GM18858 (cell line): ENCODE measurements around the gene RPP30.
"Not testable (repeated sequence)": the region's sequence is repeated elsewhere in the genome, so short reads cannot be mapped to it uniquely, and the experiment has no call there.

Source experiments
- ATAC-seq: cut with Tn5 transposase; IDR thresholded peaks from one replicate; pipeline ENCODE4 v1.9.1; 2021; ENCODE audit not compliant: unreplicated experiment

RPP30 gene

DNA sequence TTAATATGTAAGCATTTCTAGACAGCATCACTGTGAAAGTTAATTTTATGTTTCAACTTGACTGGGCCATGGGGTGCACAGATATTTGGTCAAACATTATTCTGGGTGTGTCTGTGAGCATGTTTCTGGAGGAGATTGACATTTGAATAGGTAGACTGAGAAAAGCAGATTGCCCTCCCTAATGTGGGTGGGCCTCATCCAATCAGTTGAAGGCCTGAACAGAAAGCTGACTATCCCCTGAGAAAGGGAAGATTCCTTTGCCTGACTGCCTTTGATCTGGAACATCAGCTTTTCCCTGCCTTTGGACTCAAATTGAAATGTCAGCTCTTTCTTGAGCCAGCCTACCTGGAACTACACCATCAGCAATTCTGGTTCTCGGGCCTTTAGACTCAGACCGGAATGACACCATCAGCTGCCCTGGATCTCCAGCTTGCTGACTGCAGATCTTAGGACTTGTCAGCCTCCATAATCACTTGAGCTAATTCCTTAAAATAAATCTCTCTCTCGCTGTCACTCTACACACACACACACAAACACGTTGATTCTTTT, 5.7 kb upstream of the RPP30 start:
- no peak for ATAC-seq

DNA sequence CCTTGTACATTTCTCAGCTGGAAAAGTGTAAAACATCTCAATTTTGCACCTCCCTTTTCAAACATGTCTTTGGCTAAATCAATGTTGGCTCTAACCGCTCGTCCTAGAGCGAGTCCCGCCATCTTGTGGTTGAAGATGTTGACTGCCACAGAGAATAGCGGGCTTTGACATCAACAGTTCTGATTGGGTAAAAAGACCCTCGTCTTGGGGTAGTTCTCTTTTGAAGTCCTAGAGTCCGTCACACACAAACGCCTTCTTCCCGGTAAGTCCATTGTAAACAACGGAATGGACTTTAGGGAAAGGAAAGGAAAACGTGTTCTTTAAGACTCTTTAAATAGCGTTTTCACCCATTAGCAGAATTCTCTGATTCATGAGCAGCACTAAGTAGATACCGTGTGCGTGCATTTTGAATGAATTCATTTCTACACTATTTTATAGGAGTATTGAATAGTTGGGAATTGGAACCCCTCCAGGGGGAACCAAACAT, 452 bp upstream of the RPP30 start:
- ATAC-seq, result peak; percentile 46

DNA sequence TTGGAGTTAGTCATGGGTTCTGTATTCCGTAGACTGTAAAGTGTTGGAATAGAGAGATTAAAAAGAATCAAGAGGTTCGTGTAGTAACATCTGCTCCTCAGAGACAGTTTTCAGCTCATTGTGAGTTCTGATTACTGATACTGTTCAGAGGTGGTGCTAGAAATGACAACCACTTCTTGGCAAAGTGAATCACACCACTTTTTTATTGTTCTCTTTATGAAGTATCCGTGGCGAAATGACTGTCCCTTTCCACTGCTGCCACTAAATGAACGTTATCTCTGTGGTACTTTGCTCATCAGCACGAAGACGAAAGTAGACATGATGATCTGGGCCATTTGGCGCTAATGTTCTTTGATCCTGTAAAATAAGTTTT, 860 bp downstream of the RPP30 start:
- no peak for ATAC-seq

DNA sequence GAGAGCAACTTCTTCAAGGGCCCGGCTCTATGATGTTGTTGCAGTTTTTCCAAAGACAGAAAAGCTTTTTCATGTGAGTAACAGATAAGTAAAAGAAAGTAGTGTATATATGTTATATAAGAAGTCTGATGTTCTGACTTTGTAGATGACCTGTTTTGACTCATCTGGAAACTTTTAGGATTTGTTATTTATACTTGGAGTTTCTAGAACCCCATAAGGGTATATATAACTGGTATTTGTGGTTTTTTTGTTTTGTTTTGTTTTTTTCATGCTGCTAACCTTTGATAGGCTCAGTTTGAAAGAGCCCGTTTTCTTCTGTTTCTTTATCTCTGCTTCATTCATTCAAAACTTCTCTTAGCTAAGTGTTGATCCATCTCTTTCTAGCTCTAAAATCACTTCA, 7.3 kb downstream of the RPP30 start:
- no peak for ATAC-seq

DNA sequence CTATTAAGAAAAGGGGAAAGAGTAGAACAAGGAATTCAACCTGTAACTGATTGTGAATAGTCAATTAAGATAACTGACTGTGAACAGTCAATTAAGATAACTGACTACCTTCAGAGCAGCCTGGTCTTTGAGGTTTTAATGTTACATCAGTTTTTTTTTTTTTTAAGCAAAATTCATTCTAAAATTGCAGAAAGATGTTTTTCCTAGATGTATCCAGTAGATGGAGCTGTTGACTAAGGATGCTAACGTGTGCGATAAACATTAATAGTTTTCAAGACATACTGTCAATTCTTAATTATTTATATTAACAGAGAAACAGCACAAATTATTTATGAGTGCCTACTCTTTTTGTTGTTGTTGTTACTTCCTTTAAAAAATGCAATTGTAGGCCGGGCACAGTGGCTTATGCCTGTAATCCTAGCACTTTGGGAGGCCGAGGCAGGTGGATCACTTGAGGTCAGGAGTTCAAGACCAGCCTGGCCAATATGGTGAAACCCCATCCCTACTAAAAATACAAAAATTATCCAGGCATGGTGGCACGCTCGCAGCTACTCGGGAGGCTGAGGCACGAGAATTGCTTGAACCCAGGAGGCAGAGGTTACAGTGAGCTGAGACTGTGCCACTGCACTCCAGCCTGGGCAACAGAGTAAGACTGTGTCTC, 8.4 kb downstream of the RPP30 start:
- ATAC-seq, result not testable (repeated sequence)

DNA sequence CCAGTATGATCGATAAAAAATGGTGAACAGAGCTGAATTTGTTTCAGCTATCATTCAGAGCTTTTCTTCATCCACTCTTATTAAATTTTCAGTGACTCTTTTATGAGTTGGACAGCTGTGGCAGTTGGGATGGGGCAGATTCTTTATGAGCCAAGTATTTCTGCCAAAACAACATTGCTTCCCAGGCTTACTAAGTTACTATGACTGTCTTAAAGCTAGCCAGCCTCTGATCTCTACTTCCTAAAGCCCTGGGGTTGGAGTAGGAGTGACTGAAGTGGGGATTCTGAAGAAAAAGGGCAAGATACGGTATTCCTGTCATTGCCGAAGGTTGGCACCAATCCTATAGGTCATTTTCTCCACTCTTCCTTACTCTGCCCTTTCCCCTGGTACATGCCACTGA, 12.7 kb downstream of the RPP30 start:
- ATAC-seq, result no peak

DNA sequence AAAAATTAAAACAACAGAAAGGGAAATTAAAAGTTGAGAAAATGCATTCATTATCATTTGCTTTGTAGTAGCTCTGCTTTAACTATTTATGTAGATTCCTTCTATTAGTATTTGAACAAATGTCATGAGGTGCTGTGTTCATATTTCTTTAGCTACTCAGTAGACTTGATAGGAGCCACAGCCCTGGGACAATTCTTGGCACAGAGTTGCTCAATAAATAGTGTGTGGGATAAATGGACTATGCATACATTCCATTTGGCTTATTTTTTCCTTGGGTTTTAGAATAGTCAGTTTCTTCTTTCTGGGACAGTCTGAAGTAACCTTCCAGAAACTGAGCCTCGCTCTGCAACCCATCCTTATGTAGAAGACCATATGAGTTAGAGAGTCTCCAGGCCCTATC, 13.4 kb downstream of the RPP30 start:
- ATAC-seq, result no peak

DNA sequence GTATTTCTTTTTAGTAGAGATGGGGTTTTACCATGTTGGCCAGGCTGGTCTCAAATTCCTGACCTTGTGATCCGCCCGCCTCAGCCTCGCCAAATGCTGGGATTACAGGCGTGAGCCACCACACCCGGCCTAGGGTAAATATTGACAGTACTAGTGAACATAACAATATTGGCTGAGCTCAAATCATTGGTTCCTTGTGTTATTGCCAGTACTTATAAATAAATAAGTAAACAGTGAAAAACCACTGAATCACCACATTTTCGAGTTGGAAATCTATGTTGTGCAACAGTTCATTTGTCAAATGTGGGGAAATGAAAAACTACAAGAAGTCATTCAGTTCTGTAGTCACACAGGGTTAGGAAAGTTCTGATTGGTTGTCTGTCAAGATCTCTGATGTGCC, 15.8 kb downstream of the RPP30 start:
- ATAC-seq, result no peak

DNA sequence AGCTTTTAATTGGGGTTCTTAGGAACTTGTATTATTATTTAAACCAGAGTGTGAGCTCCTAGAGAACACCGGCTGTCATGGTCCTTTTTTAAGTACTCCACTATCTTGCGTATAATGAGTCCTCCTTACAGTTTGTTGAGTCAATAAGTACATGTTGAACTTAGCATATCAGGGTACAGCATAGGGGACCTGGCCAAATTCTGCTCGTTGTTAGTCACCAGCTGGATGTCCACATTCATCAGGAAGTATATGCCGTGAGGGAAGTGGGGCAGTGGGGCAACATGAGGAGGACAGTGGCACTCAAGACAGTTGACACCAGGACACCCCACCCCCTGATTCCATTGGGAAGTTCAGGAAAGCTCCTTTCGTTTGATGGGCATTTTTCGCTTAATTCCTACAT, 16.6 kb downstream of the RPP30 start:
- ATAC-seq, result no peak

DNA sequence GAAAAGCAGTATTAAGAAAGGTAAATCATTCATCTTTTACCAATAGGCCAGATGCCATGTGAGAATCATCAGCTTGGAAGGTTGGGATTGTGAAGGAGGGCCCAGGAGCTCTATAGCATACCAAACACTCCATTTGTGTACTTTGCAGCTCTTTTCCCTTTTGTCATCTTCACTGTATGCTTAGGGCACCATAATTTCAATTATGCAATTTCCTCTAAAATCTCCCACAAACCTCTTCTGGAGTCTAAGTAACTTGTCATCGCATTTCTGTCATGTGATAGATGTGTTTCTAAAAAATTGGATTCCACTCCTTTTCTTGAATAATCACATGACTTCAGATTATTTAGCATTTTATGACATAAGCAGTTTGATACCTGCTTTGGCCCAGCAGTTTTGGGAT, 17.9 kb downstream of the RPP30 start:
- no peak for ATAC-seq

DNA sequence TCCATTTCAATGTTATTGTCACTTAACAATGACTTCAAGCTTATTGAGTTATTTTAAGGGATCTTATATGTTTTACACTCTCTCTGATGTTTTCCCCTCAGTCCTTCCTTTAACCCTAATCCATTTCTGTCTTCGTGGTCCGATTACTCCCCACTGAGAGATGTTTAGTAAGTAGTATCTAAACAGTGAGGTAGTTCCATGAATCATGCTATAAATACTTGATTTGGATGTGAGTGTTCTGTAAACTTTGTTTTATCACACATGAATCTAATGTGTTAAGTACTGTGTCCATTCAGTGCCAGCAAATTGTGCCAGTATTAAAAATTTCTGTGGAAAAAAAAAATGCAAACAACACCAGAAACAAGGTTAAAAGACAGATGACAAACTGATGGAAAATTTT, 18.6 kb downstream of the RPP30 start:
- ATAC-seq, result no peak

DNA sequence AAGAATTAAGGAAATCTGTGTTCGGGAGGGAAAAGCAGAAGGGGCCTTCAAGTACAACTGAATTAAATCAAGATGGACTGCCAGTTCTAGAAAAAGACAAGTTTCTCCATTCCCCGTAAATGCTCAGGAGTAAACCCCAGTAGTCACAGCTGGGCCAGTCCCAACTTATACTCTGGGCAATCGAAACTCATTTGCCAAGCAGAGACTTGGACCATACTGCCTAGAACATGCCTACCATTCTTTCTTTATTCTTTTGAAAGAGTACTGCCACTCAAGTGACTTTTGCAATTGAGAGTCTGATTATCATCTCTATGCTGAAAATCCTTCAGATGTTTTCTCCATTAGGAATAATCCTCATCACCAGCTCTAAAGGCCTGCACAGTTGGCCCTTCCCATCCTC, 21.4 kb downstream of the RPP30 start:
- ATAC-seq, result no peak

DNA sequence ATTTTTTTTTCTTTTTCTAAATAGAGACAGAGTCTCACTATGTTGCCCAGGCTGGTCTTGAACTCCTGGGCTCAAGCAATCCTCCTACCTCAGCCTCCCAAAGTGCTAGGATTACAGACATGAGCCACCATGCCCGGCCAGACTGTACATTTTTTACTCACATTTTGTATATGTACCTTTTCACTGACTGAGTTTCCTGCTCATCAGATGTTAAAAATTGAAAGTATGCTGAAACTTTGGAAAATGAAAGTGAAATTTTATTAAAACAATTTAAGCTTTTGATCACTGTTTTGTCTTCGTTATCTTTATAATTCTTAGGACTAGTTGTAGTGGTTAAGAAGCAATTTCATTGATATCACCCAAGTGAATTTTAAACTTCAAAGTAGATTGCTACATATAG, 25.1 kb downstream of the RPP30 start:
- not testable (repeated sequence) for ATAC-seq

DNA sequence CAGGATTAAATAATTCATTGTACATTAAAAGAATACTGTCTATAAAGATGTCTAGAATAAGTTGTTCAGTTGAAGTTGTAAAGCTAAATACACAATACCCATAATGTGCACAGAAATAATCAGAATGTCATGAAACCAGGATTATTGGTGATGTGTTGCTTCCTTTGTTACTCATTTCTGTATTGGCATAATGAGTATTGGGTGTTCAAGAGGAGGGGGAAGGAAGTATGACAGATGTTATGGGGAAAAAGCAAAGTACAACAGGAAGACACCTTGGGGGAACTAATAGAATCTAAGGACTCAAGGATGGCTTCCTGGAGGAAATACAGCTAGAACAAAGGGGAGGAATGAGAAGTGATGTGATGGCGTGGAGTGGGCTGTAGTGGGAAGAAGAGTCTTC, 34.2 kb downstream of the RPP30 start:
- no peak for ATAC-seq

DNA sequence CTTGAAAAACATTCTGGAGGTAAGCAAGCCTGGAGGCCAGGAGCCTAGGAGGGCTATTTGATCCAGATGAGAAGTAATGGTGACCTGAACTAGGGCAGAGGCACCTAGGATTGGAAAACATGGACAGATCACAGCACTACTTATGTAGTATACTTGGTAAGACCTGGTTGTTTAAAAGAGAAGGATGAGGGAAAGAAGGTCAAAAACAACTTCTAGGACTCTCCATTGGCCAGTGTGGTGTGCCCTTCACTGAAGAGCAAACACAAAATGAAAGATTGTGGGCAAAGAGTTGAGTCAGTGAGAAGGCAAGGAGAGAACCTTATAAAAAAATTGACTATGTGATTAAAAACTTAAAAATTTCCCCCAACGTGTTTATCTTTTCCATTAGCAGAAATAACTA, 34.8 kb downstream of the RPP30 start:
- ATAC-seq, result no peak

DNA sequence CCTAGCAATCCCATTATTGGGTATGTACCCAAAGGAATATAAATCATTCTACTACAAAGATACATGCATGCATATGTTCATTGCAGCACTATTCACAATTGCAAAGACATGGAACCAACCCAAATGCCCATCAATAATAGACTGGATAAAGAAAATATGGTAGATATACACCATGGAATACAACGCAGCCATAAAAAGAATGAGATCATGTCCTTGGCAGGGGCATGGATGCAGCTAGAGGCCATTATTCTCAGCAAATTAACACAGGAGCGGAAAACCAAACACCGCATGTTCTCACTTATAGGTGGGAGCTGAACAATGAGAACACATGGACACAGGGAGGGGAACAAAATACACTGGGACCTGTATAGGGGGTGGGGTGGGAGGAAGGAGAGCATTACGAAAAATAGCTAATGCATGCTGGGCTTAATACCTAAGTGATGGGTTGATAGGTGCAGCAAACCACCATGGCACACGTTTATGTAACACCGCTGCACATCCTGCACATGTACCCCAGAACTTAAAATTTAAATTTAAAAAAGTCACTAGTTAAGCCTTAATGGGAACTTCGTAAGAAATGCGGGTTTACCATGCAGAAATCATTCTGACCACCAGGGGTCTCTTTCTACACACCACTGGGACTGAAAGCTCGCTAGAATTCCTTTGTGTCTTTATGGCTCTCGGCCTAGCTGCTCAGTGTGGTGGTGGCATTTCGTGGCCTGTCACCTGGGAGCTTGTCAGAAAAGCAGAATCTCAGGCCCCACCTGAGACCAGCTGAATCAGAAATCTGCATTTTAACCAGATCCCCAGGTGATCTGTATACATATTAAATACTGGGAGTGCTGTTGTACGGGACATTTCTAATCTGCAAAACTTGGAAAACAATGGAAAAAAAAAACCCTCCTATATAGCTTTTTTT, 39.6 kb downstream of the RPP30 start:
- peak; percentile 67 for ATAC-seq

DNA sequence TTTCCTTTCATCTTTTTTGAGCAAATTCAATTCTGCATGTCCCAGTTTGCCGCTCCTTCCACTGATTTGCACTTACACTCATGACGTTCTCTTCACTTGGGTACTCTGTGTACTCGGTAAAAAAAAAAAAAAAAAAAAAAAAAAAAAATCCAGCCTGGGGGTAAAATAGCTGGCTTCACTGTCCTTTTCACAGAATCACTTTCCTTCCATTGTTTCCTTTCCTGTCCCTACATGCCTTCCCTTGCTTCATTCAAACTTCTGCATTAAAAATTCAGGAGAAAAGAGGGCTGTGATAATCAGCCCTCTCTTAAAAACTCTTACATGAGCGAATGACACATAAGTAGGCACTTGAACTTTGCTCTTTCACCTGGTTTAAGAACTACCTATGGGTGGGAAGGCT, 40.4 kb downstream of the RPP30 start:
- ATAC-seq, result no peak

DNA sequence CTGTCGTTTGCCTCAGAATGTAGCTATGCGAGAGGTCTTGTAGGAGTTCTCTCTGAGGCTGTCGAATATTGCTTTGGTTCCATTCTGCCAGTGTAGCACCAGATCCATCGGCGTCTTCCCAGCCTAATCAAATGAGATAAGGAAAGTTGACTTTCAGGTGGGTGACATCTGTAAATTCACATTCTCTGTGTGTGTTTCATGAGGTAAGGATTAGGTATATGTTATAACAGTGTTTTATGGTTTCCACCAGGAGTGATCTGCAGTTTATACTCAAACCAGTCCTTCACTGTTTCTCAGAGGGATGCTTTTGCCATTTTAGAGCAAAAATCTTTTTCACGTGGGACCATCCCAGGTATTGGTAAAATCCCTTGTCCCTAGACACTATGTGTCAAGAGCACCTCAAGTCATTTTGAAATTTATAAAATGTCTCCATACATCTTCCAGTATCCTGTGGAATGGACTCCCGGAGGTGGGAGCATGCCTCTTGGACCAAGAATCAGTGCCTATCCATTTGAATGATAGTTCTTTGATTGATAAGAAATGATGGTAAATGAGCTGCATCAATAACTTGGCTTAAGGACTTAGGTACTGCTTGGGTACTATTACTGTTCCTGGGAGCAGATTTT, 41.2 kb downstream of the RPP30 start:
- ATAC-seq, result no peak

DNA sequence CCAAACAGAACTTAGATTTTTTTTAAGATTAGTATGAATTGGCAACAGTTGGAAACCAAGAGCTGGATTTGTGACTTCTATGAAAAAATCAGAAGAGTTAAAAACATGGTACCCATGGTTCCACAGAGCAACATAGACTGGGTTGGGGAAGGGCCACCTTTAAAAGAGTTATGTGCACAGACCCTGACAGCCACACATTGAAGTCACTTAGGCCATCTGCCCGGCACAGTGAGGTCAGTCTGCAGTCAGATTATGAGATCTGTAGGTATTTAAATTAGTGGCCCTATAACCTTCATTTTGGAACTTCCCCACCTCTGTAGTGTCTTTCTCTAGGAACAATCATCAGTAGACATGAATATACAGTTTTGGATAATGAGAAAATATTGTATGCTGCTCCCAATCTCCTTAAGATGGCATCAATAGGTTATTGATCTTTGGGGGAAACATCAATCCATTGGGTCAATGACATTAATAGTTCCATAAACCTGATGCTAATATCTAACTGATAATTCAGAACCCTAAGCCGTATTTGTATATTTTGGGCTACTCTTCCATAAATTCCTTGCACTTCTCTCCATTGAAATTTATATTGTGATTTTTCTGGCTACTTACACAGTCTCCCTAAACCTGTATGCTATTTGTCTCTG, 42.1 kb downstream of the RPP30 start:
- no peak for ATAC-seq

DNA sequence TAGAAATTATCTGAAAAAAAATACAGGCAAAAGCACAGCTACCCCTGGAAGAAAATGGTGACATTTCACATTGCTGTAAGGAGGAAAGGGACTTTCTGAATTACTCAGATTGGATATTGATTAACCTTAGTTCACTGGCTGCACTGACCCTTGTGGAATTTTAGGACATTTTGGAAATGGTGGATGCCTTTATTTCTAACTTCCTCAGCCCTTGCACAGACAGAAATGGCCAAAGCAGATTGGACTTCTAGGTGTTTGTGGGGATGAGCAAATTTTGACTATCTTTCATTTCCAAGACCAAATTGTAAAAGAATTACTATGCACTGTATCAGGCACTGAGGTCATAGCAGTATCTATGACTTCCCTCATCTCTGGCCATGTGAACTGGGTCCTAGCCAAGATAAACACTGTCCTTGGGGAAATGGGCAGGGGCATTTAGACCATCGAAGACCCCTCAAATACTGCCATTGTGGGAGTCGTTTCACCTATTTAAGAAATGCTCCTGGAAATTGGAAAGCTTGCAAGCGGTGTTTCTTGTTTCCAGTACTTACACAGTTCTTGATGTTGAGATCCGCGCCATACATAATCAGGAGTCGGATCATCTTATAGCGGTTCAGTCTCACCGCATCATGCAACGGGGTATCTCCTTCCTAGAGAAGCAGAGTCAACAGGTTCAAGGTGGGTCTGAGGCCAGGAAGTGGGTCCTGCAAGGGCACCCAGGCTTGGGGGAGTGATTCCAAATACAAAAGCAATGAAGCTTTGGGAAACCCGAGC, 43.4 kb downstream of the RPP30 start:
- ATAC-seq, result no peak

DNA sequence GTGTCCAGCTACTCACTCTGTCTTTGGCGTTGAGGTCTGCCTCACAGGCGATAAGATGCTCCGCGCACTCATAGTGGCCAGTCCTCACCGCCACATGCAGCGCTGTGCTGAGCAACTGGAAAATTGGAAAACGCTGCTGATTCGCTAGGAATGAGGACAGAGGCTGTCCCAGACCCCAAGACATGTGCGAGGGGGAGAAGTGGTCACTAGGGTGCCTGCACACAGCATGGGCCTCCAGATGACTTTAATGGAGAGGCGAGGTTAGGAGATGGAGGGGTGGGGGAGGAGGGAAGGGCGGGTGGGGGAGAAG, 43.9 kb downstream of the RPP30 start:
- no peak for ATAC-seq
